ENCODE measurements around the gene ITGAL.

The ITGAL gene

GRCh38 chr16:30443631-30444030 is 28.9 kb upstream of the ITGAL start:
- ATAC-seq (ENCODE audit: low read depth) = no peak
- H3K4me1 ChIP-seq (ENCODE audit: insufficient read depth, poor library complexity, severe bottlenecking) = peaks cover 6% of the 10 kb centered on the region
- no peaks in the 10 kb centered on the region for H3K9me3 ChIP-seq (ENCODE audit: severe bottlenecking)
- H3K27me3 ChIP-seq (ENCODE audit: insufficient read depth, poor library complexity, severe bottlenecking) = no peaks in the 10 kb centered on the region
- H3K27ac ChIP-seq (ENCODE audit: poor library complexity, severe bottlenecking) = no peak overlapping the region
- no peak for DNase-seq (ENCODE audit: low spot score)
- no peak overlapping the region for H3K4me3 ChIP-seq (ENCODE audit: severe bottlenecking)
- H3K36me3 ChIP-seq (ENCODE audit: low read depth) = peaks cover 17% of the 10 kb centered on the region
- TF ChIP-seq CTCF (IDR thresholded peaks at IDR 0.05; ENCODE audit: poor library complexity, severe bottlenecking) = no peak

- Histone ChIP-seq H3K9me3 (ENCODE audit: severe bottlenecking) (no peaks in the 10 kb centered on the region), H3K36me3 (ENCODE audit: low read depth) (peaks cover 17% of the 10 kb centered on the region), H3K27me3 (ENCODE audit: insufficient read depth, poor library complexity, severe bottlenecking) (no peaks in the 10 kb centered on the region), H3K4me3 (ENCODE audit: severe bottlenecking) (peak overlapping the region; percentile 65), H3K27ac (ENCODE audit: poor library complexity, severe bottlenecking) (peak overlapping the region; percentile 38), H3K4me1 (ENCODE audit: insufficient read depth, poor library complexity, severe bottlenecking) (peaks cover 6% of the 10 kb centered on the region)
- DNase-seq (ENCODE audit: low spot score) = no peak
- TF ChIP-seq CTCF (IDR thresholded peaks at IDR 0.05; ENCODE audit: poor library complexity, severe bottlenecking) = no peak
- no peak for ATAC-seq (ENCODE audit: low read depth)
Observed at GRCh38 chr16:30444231-30445148, 28.1 kb upstream of the ITGAL start.

GRCh38 chr16:30445149-30445407 is 27.5 kb upstream of the ITGAL start:
- peaks cover 6% of the 10 kb centered on the region for H3K4me1 ChIP-seq (ENCODE audit: insufficient read depth, poor library complexity, severe bottlenecking)
- no peaks in the 10 kb centered on the region for H3K9me3 ChIP-seq (ENCODE audit: severe bottlenecking)
- TF ChIP-seq CTCF (IDR thresholded peaks at IDR 0.05; ENCODE audit: poor library complexity, severe bottlenecking) = no peak
- H3K27me3 ChIP-seq (ENCODE audit: insufficient read depth, poor library complexity, severe bottlenecking) = no peaks in the 10 kb centered on the region
- no peak for ATAC-seq (ENCODE audit: low read depth)
- peaks cover 17% of the 10 kb centered on the region for H3K36me3 ChIP-seq (ENCODE audit: low read depth)
- no peak for DNase-seq (ENCODE audit: low spot score)
- peak overlapping the region; percentile 65 for H3K4me3 ChIP-seq (ENCODE audit: severe bottlenecking)
- H3K27ac ChIP-seq (ENCODE audit: poor library complexity, severe bottlenecking) = peak overlapping the region; percentile 38

- peak; percentile 92 for DNase-seq (ENCODE audit: low spot score)
Observed at GRCh38 chr16:30445408-30446202, 26.9 kb upstream of the ITGAL start, which contains the start of gene SEPHS2. Gene SEPHS2 (minus strand): TSS chr16:30445874. CDS start chr16:30445727, 147 bp downstream.

More at GRCh38 chr16:30445408-30446202, 26.9 kb upstream of the ITGAL start, which contains the start of gene SEPHS2:
- Histone ChIP-seq H3K27ac (ENCODE audit: poor library complexity, severe bottlenecking) (peak within 1 kb of the TSS; percentile 38), H3K36me3 (ENCODE audit: low read depth) (peaks cover 17% of the 10 kb centered on the region), H3K4me1 (ENCODE audit: insufficient read depth, poor library complexity, severe bottlenecking) (peaks cover 6% of the 10 kb centered on the region), H3K4me3 (ENCODE audit: severe bottlenecking) (peak within 1 kb of the TSS; percentile 65), H3K9me3 (ENCODE audit: severe bottlenecking) (no peaks in the 10 kb centered on the region), H3K27me3 (ENCODE audit: insufficient read depth, poor library complexity, severe bottlenecking) (no peaks in the 10 kb centered on the region)
- TF ChIP-seq CTCF (IDR thresholded peaks at IDR 0.05; ENCODE audit: poor library complexity, severe bottlenecking) = peak; percentile 60
- peak; percentile 94 for ATAC-seq (ENCODE audit: low read depth)

Data from RWPE2 (cell line).